ENCODE measurements around the gene SPEN. TPM values are rescaled to one million over a fixed set of nuclear protein-coding genes. Genes with fewer than 3 reads are reported as not detected.

The SPEN gene
- total and polyA plus RNA-seq, 2 of the 13 experiments (the other 11 are each of a cell fraction or from before 2014, with no cell fraction given) = 4.8 to 14.0 TPM

GRCh38 chr1:15835205-15835740 is 12.2 kb upstream of the SPEN start (continued):
- TF ChIP-seq GFI1 (CRISPR knock-in tag; IDR thresholded peaks at IDR 0.05; ENCODE audit: borderline replicate concordance) (0 out of 2 replicates have a peak, but pooled peaks have one; percentile 69), ZNF615 (CRISPR knock-in tag; IDR thresholded peaks at IDR 0.05; ENCODE audit: borderline replicate concordance) (peak; percentile 55; the same call in 1 of the 2 replicates), HNRNPL (IDR thresholded peaks at IDR 0.05; ENCODE audit: low read depth, low read length) (peak; percentile 51; the same call in 1 of the 2 replicates), ZNF557 (CRISPR knock-in tag; IDR thresholded peaks at IDR 0.05) (no peak), POLR2G (IDR thresholded peaks at IDR 0.05; ENCODE audit: low read depth, low read length) (peak; percentile 74), ZSCAN31 (CRISPR knock-in tag; IDR thresholded peaks at IDR 0.05; ENCODE audit: low read depth) (no peak), MBD4 (IDR thresholded peaks at IDR 0.05; ENCODE audit: borderline replicate concordance, low read length) (no peak), KLF13 (CRISPR knock-in tag; IDR thresholded peaks at IDR 0.05) (no peak), SNRNP70 (IDR thresholded peaks at IDR 0.05; ENCODE audit: low read depth, low read length) (no peak), ZNF253 (CRISPR knock-in tag; IDR thresholded peaks at IDR 0.05; ENCODE audit: borderline replicate concordance) (peak; percentile 15; the same call in 1 of the 2 replicates), ZNF501 (CRISPR knock-in tag; IDR thresholded peaks at IDR 0.05) (0 out of 2 replicates have a peak, but pooled peaks have one; percentile 8), ZNF33B (CRISPR knock-in tag; IDR thresholded peaks at IDR 0.05) (peak; percentile 46; the same call in 1 of the 2 replicates), SRSF1 (optimal IDR thresholded peaks at IDR 0.05; ENCODE audit: low read depth, low read length) (peak; percentile 28), ZNF670 (CRISPR knock-in tag; IDR thresholded peaks at IDR 0.05; ENCODE audit: borderline replicate concordance) (peak; percentile 31; the same call in 1 of the 2 replicates), ZNF350 (CRISPR knock-in tag; IDR thresholded peaks at IDR 0.05; ENCODE audit: borderline replicate concordance, low read depth) (peak; percentile 79; the same call in 1 of the 2 replicates), ZBTB7B (CRISPR knock-in tag; IDR thresholded peaks at IDR 0.05) (0 out of 2 replicates have a peak, but pooled peaks have one; percentile 7), RNF219 (CRISPR knock-in tag; IDR thresholded peaks at IDR 0.05) (peak; percentile 90; the same call in 1 of the 2 replicates), ZBTB26 (CRISPR knock-in tag; IDR thresholded peaks at IDR 0.05; ENCODE audit: borderline replicate concordance) (0 out of 2 replicates have a peak, but pooled peaks have one; percentile 5)
- TF ChIP-seq, protein P1, sequence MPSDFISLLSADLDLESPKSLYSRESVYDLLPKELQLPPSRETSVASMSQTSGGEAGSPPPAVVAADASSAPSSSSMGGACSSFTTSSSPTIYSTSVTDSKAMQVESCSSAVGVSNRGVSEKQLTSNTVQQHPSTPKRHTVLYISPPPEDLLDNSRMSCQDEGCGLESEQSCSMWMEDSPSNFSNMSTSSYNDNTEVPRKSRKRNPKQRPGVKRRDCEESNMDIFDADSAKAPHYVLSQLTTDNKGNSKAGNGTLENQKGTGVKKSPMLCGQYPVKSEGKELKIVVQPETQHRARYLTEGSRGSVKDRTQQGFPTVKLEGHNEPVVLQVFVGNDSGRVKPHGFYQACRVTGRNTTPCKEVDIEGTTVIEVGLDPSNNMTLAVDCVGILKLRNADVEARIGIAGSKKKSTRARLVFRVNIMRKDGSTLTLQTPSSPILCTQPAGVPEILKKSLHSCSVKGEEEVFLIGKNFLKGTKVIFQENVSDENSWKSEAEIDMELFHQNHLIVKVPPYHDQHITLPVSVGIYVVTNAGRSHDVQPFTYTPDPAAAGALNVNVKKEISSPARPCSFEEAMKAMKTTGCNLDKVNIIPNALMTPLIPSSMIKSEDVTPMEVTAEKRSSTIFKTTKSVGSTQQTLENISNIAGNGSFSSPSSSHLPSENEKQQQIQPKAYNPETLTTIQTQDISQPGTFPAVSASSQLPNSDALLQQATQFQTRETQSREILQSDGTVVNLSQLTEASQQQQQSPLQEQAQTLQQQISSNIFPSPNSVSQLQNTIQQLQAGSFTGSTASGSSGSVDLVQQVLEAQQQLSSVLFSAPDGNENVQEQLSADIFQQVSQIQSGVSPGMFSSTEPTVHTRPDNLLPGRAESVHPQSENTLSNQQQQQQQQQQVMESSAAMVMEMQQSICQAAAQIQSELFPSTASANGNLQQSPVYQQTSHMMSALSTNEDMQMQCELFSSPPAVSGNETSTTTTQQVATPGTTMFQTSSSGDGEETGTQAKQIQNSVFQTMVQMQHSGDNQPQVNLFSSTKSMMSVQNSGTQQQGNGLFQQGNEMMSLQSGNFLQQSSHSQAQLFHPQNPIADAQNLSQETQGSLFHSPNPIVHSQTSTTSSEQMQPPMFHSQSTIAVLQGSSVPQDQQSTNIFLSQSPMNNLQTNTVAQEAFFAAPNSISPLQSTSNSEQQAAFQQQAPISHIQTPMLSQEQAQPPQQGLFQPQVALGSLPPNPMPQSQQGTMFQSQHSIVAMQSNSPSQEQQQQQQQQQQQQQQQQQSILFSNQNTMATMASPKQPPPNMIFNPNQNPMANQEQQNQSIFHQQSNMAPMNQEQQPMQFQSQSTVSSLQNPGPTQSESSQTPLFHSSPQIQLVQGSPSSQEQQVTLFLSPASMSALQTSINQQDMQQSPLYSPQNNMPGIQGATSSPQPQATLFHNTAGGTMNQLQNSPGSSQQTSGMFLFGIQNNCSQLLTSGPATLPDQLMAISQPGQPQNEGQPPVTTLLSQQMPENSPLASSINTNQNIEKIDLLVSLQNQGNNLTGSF (CRISPR knock-in tag; IDR thresholded peaks at IDR 0.05) = peak; percentile 49; the same call in 1 of the 2 replicates
